T-helper 9 cell (primary cell): Measurements from ENCODE around the gene FBXL13.
"Not testable (repeated sequence)": the region's sequence is repeated elsewhere in the genome, so short reads cannot be mapped to it uniquely, and the experiment has no call there.

ENCODE experiments used
- DNase-seq: peaks from one replicate; pipeline ENCODE4 v3.0.0-alpha.2; 2020

The FBXL13 gene

GRCh38 chr7:102843850-102844249 lies 230.7 kb downstream of the FBXL13 start:
- DNase-seq = no peak

- DNase-seq = no peak
Observed at GRCh38 chr7:102842284-102842683, 232.3 kb downstream of the FBXL13 start.

DNA sequence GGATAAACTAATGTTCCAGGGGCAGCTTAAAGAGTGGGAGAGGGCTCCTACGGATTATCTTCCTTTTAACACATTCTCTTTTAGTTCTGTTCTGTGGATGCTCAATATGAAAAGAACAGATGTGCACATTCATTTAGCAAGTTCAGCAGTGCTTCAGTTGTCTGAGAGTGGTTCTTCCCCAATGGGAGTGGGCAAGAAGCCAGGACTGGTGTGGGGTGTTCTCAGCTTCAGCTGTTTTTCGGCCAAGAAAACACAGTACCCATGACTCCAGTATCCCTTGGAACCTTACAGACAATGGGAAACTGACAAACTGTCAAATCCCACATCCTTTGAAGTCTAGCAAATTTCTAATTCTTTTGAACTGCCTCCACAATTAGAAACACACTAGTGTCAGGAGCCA lies 233.3 kb downstream of the FBXL13 start:
- DNase-seq = no peak

- DNase-seq = no peak
Observed at GRCh38 chr7:102840404-102840803, 234.2 kb downstream of the FBXL13 start.

DNA sequence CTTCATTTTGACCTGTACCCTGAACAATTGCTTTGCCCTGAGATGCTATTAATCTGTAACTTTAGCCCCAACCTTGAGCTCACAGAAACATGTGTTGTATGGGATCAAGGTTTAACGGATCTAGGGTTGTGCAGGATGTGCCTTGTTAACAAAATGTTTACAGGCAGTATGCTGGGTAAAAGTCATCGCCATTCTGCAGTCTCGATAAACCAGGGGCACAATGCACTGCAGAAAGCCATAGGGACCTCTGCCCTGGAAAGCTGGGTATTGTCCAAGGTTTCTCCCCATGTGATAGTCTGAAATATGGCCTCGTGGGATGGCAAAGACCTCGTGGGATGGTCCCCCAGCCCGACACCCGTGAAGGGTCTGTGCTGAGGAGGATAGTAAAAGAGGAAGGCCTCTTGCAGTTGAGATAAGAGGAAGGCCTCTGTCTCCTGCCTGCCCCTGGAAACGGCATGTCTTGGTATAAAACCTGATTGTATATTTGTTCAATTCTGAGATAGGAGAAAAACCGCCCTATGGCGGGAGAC lies 236.0 kb downstream of the FBXL13 start:
- DNase-seq = not testable (repeated sequence)

GRCh38 chr7:102837802-102838201 lies 236.8 kb downstream of the FBXL13 start:
- no peak for DNase-seq

DNA sequence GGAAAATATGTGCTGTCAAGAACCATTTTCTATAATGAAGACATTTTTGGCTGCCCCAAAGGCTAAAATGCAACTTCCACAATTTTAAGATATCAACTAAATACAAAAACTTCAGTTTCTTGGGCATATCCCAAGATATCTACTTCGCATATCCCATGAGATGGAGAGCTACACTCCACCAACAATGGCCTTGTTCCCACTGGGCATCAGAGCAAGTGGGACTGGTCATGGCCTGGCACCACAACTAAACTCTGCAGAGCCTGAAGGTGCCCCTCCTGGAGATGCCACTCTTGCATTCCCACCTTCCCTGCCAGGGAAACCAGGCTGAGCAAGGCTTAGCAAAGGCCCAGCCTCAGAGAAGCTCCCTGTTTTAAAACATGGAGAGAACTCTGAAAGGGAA lies 237.6 kb downstream of the FBXL13 start:
- no peak for DNase-seq

DNA sequence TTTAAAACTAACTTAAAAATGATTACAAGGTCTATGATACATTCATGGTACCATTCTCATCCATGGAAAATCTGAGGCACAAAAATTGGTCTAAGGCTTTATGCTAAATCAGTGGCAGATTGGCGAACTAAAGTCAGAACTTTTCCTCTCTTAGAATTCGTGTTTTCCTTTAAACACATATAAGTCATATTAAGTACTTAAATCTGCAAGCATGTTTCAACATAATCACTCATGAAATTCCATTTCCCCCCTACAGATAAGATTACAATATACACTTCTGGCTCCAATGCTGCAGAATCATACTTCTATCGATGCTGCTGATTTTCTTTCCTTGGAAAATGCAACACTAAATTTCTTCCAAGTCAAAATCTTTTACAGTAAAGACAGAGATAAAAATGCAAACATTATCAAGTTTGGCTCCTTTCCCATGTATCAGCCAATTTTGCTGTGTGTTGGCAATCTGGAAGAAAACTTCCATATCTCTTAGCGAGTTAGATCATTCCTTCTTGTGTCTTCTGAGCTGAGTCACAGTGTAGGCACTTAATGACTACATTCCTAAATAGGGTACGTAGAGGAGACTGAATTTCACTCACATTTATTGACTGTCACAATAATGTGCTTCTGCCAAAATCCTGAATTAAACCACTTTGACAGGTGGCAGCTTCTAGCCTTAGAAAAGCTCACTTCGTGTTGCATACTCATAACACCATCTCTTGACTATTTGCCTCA lies 238.2 kb downstream of the FBXL13 start:
- no peak for DNase-seq

- DNase-seq = no peak
Observed at GRCh38 chr7:102834999-102835398, 239.6 kb downstream of the FBXL13 start.

- DNase-seq = no peak
Observed at GRCh38 chr7:102834466-102834865, 240.1 kb downstream of the FBXL13 start.

DNA sequence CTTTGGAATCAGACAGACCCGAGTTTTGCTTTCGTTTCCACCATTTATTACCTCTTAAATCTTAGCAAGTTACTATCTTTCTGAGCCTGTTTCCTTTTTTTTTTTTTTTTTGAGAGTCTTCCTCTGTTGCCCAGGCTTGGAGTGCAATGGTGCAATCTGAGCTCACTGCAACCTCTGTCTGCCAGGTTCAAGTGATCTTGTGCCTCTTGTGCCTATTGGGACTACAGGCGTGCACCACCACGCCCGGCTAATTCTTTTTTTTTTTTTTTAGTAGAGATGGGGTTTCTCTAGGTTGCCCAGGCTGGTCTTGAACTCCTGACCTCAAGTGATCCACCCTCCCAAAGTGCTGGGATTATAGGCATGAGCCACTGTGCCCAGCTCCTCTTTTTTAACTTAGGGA lies 241.3 kb downstream of the FBXL13 start:
- DNase-seq = no peak

DNA sequence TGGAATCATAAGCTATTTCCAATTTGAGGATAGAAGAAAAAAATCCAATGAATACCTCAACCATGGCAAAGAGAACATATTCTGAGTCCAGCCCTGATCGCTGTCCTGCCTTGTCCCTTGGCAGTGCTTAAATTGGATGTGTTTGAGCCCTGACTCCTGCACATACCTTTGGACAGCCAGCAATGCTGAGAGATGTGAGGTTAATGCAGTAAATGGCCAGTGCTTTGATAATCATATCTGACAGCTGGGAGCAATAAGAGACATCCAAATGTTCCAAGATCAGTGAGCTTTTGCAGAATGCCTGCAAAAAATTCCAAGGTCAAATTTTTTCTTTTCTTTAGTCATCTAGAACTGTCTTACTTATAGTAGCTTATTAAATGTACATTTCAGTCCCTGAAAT lies 241.9 kb downstream of the FBXL13 start:
- no peak for DNase-seq

GRCh38 chr7:102830197-102830596 lies 244.4 kb downstream of the FBXL13 start:
- DNase-seq = no peak

- no peak for DNase-seq
Observed at GRCh38 chr7:102829075-102829474, 245.5 kb downstream of the FBXL13 start.

DNA sequence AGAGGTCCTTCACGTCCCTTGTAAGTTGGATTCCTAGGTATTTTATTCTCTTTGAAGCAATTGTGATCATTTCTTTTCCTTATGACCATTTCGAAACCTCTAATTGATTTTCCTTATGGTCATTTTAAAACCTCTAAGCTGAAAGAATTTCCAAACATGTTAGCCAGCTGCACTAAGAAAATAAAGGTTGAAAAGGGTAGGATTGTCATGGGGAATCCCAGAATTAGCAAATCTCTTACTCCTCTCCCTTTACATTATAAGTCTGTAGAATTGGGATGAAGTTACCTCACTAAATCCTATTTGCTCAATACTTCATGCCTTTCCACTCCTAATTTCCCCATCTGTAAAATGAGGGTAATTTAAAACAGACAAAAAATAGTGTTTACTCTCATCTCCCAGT lies 246.3 kb downstream of the FBXL13 start:
- DNase-seq = no peak

GRCh38 chr7:102823390-102824119 lies 251.0 kb downstream of the FBXL13 start:
- DNase-seq = no peak

DNA sequence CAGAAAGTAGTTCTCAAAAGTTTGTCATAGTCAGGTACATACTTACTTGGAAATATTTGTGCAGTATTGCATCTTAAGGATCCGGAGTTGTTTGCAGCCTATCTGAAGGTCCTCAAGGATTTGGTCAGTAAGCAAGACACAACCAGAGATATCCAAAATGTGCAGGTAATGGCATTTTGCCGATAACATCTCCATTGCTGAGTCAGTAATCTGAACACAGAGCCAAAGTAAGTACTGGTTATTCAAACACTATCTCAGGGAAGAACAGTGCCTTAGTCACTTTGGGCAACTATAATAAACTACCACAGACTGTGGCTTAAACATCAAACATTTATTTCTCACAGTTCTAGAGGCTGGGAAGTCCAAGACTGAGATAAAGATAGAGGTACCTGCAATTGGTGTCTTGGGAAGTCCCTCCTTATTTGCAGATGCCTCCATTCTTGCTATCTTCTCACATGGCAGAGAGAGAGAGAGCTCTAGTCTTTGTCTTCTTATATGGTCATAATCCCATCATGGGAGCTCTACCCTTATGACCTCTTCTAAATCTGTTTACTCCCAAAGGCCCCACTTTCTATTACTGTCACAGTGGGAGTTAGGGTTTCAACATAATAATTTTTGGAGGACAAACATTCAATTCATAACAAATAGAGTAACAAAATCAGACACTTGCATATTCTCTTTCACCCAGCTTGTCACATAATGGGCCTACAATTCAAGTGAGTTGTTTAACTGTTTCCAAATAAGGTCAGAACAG lies 252.4 kb downstream of the FBXL13 start:
- DNase-seq = no peak

DNA sequence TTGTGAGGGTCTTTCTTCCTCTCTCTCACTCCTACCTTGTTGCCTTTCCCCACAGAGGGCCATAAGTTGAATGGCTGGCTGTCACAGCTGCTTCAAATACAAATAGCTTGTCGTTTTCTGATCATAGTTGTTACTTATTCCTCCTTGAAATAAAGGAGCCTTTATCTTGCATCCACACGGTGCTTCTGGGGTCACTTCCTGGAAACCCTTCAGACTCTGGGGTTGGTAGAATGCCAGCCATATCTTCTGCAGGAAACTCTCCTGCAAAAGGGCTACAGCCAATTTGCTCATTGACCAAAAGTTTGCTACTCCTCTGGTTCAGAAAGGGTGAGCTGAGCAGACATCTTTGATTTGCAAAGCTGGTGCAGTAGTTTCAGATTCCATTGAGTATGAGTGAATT lies 255.4 kb downstream of the FBXL13 start:
- no peak for DNase-seq

DNA sequence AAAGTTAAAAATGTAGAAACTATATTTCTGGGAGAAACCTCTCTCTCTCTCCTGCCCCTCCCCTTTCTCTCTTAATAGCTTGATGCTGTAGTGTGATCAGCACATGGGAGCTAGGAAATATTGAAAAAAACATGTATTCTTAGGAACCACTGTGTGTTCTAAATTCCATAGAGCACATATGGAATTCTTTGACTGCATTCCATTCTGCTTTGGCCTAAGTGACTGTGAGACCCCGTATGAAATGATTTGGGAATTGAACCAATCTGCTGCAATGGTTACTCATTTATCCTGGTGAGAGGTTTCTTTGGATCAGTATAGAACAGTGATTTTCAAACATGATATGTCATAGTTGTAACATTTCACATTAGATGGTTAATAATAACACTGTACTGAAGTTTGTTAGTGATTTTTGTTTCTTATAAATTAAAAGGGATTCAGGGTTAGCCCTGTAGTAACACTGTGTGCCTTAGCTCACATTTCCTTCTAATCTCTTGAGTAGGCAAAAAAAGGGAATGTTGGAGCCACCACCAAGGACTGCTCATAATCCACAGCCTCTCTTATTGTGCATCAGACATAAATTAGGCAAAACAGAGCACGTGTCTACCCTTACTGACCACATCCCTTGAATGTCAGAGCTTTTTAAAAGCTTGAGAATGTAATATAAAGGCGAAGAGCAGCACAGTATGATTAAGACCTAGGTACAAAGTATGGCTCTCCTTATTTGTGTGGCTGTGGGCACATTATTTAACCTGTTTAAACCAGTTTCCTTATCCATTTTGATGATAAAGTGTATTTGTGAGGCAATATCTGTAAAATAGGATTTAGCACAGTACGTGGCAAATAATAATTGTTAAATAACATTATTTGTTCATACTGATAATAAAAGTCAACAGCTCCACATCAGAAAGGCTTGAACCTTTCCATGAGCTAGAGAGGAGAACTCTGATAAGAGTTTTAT lies 256.7 kb downstream of the FBXL13 start:
- no peak for DNase-seq

- no peak for DNase-seq
Observed at GRCh38 chr7:102814025-102814471, 260.5 kb downstream of the FBXL13 start.

DNA sequence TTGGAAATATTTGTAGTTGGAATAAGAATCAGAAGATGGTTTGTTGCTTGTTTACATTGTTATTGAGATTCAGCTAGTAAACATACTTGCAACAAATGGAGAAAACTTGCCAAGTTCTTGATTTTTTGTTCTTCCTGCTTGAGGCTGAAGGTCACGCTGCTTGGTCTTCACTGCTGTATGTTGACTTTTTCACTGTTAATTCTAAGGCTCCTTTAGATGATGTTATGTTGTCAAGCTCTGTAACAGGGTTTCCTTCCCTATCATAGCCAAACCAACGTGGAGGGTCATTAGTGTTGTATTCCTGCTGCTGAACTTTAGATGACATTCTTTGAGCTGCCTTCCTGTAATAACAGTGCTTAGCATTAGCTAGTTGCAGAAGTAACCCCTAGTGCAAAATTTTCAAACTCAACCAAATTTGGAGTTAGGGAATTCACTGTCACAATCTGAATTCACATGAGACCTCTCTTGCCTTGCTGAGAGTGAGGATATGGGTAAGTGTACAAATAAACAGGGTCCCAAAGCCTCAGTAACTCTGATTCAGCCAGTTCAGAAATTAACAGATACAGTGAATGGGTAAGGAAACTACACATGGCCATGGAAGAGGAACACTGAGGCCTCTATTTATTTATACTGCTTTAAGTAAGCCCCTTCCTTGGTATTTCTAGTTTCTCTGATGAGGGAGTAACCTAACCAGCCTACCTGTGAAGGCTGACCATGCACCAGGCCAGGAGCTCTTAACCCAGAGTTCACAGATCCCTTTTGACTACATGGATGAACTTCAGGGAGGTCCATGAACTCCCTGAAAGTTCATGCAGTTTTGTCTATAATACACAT lies 261.2 kb downstream of the FBXL13 start:
- no peak for DNase-seq
